SK-N-SH treated with all-trans-retinoic acid at 6 μM for 48 hours (cell line): ENCODE measurements around the gene MRPS5.

ENCODE experiments used
- ARNTL ChIP-seq: fragments of 450-650 bp; formaldehyde crosslinking; IDR thresholded peaks from 2 replicates; pipeline ENCODE4 v1.5.0; 2020; ENCODE audit warnings: low read depth, mild to moderate bottlenecking, moderate library complexity, borderline replicate concordance
- GLIS3 ChIP-seq: fragments of 250-450 bp; sonication (Bioruptor Pico); IDR thresholded peaks from 2 replicates; pipeline ENCODE4 v1.5.0; 2020; ENCODE audit warnings: mild to moderate bottlenecking, moderate library complexity
- RARB ChIP-seq: fragments of 250-450 bp; sonication (Bioruptor Pico); IDR thresholded peaks from 2 replicates; pipeline ENCODE4 v1.8.0; 2021; ENCODE audit warnings: mild to moderate bottlenecking, moderate library complexity
- SNAI2 ChIP-seq: fragments of 250-450 bp; sonication (Bioruptor Pico); IDR thresholded peaks from 2 replicates; pipeline ENCODE4 v1.5.0; 2020; ENCODE audit warnings: mild to moderate bottlenecking, moderate library complexity
- ZFP30 ChIP-seq: fragments of 450-650 bp; formaldehyde crosslinking; IDR thresholded peaks from 2 replicates; pipeline ENCODE4 v1.5.0; 2022; ENCODE audit warnings: mild to moderate bottlenecking, moderate library complexity
- ZNF565 ChIP-seq: fragments of 450-650 bp; formaldehyde crosslinking; conservative IDR thresholded peaks from 2 replicates; pipeline ENCODE4 v1.5.0; 2020; ENCODE audit warnings: low read depth, mild to moderate bottlenecking, moderate library complexity
- ZNF8 ChIP-seq: fragments of 450-650 bp; formaldehyde crosslinking; IDR thresholded peaks from 2 replicates; pipeline ENCODE4 v1.5.0; 2020; ENCODE audit warnings: mild to moderate bottlenecking, moderate library complexity
- TF ChIP-seq, protein P1 (sequence below): fragments of 250-450 bp; sonication (Bioruptor Pico); IDR thresholded peaks from 2 replicates; pipeline ENCODE4 v1.5.1; 2020; ENCODE audit warnings: low read depth, mild to moderate bottlenecking, moderate library complexity
- TF ChIP-seq, protein P2 (sequence below): fragments of 250-450 bp; sonication (Bioruptor Pico); IDR thresholded peaks from 2 replicates; pipeline ENCODE4 v1.8.0; 2020; ENCODE audit warnings: mild to moderate bottlenecking, moderate library complexity, borderline replicate concordance

DNA sequence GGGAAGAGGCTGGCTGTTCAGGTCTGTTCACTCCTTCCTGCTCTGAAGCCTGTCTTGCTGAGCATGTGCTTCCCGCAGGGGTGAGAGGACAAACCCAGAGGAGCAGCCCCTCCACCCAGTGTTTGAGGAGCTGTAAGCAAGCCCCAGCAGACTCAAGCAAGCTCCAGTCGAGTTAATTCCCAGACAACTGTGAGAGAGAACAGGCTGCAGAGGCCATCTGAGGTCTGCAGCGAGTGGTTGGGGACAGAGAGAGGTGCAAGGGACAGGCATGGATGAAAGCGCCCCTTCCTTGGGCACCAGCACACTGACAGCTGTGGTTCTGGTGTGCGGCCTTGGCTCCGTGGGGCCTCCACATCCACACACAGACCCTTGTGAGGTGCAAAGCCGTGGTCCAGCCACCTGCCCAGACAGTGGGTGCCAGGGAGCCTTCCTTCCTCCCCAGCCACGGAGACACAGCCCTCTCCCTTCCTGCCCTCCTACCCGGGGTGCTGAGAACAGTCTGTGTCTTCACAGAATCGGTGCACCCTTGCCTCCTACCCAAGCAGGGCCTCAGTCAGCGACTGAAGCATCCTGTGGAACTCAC, 59.9 kb downstream of the MRPS5 start:
- TF ChIP-seq ZNF8 (CRISPR knock-in tag) (no peak), SNAI2 (CRISPR knock-in tag) (no peak), GLIS3 (no peak), ARNTL (CRISPR knock-in tag) (no peak), ZFP30 (CRISPR knock-in tag) (no peak), ZNF565 (no peak), RARB (no peak)
- TF ChIP-seq, protein P1, sequence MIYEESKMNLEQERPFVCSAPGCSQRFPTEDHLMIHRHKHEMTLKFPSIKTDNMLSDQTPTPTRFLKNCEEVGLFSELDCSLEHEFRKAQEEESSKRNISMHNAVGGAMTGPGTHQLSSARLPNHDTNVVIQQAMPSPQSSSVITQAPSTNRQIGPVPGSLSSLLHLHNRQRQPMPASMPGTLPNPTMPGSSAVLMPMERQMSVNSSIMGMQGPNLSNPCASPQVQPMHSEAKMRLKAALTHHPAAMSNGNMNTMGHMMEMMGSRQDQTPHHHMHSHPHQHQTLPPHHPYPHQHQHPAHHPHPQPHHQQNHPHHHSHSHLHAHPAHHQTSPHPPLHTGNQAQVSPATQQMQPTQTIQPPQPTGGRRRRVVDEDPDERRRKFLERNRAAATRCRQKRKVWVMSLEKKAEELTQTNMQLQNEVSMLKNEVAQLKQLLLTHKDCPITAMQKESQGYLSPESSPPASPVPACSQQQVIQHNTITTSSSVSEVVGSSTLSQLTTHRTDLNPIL (CRISPR knock-in tag): no peak
- TF ChIP-seq, protein P2, sequence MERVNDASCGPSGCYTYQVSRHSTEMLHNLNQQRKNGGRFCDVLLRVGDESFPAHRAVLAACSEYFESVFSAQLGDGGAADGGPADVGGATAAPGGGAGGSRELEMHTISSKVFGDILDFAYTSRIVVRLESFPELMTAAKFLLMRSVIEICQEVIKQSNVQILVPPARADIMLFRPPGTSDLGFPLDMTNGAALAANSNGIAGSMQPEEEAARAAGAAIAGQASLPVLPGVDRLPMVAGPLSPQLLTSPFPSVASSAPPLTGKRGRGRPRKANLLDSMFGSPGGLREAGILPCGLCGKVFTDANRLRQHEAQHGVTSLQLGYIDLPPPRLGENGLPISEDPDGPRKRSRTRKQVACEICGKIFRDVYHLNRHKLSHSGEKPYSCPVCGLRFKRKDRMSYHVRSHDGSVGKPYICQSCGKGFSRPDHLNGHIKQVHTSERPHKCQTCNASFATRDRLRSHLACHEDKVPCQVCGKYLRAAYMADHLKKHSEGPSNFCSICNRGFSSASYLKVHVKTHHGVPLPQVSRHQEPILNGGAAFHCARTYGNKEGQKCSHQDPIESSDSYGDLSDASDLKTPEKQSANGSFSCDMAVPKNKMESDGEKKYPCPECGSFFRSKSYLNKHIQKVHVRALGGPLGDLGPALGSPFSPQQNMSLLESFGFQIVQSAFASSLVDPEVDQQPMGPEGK: no peak
